Body of pancreas (tissue), 4 donors: ENCODE measurements around the gene ANO3.

Source experiments
- CTCF ChIP-seq, 7 experiments: fragments of 450-650 bp in 4 of 7; fragments of 200-600 bp in 3 of 7; sonication (generic) in 3 of 7; IDR thresholded peaks; one replicate each; pipeline ENCODE4 v1.5.1; 2016 to 2019; ENCODE audit warnings: antibody characterized with exemption in 7 of 7
- POLR2A ChIP-seq, 3 donors: fragments of 450-650 bp; IDR thresholded peaks; one replicate each; pipeline ENCODE4 v1.6.1; 2016; ENCODE audit warnings: antibody characterized with exemption in 3 of 3, mild to moderate bottlenecking in 2 of 3

- TF ChIP-seq CTCF (IDR thresholded peaks at IDR 0.05) (no peak), POLR2A (IDR thresholded peaks at IDR 0.05) (no peak)
Measured at GRCh38 chr11:26578998-26579661, 247.2 kb downstream of the ANO3 start.
